Glutamatergic neuron (in vitro differentiated cells): ENCODE results near the gene HS3ST3B1. TPM values are rescaled to one million over a fixed set of nuclear protein-coding genes. Genes with fewer than 3 reads are reported as not detected.

Experiments
- DNase-seq: peaks from one replicate; pipeline ENCODE4 v3.0.0; 2022
- H3K27ac Mint-ChIP-seq: one replicate; pipeline ENCODE4 v1.8.0; 2020; ENCODE audit warnings: mild to moderate bottlenecking, mixed read lengths, inconsistent platforms; ENCODE audit not compliant: unreplicated experiment
- H3K27me3 Mint-ChIP-seq: one replicate; pipeline ENCODE4 v1.8.0; 2020; ENCODE audit warnings: mild to moderate bottlenecking, moderate library complexity, mixed read lengths, inconsistent platforms; ENCODE audit not compliant: unreplicated experiment
- H3K36me3 Mint-ChIP-seq: one replicate; pipeline ENCODE4 v1.8.0; 2020; ENCODE audit warnings: mild to moderate bottlenecking, mixed read lengths, inconsistent platforms; ENCODE audit not compliant: unreplicated experiment
- H3K4me1 Mint-ChIP-seq: one replicate; pipeline ENCODE4 v1.8.0; 2020; ENCODE audit warnings: mild to moderate bottlenecking, low read depth, mixed read lengths, inconsistent platforms; ENCODE audit not compliant: unreplicated experiment
- H3K4me3 Mint-ChIP-seq: one replicate; pipeline ENCODE4 v1.8.0; 2020; ENCODE audit warnings: mild to moderate bottlenecking, mixed read lengths, inconsistent platforms; ENCODE audit not compliant: unreplicated experiment
- H3K9me3 Mint-ChIP-seq: one replicate; pipeline ENCODE4 v1.8.0; 2020; ENCODE audit warnings: mild to moderate bottlenecking, moderate library complexity, mixed read lengths, inconsistent platforms; ENCODE audit not compliant: unreplicated experiment
- CTCF ChIP-seq: fragments of 200-600 bp; sonication (generic); IDR thresholded peaks from one replicate; pipeline ENCODE4 v1.5.0; 2021; ENCODE audit not compliant: partially characterized antibody, unreplicated experiment
- total RNA-seq: library from RNA; stranded (reverse); fragmentation: NEBNext Ultra II Directional; extraction: Animal tissue kit (Norgen Biotek cat#: 25700); gene quantifications from one replicate; pipeline ENCODE4 v1.2.1, GENCODE V29; 2021; ENCODE audit not compliant: unreplicated experiment

HS3ST3B1 gene
- total RNA-seq, 1 donor from 2014 or later: 2.4 TPM

GRCh38 chr17:14361470-14361869 lies 60.6 kb downstream of the HS3ST3B1 start:
- Mint-ChIP-seq H3K4me1 (peaks cover 13% of the 10 kb centered on the region), H3K4me3 (no peak overlapping the region), H3K27ac (no peak overlapping the region), H3K9me3 (no peaks in the 10 kb centered on the region), H3K27me3 (no peaks in the 10 kb centered on the region), H3K36me3 (no peaks in the 10 kb centered on the region)
- DNase-seq: no peak
- no peak for TF ChIP-seq CTCF

GRCh38 chr17:14361945-14362508 lies 61.1 kb downstream of the HS3ST3B1 start:
- Mint-ChIP-seq H3K27ac (no peak overlapping the region), H3K4me1 (peaks cover 13% of the 10 kb centered on the region), H3K27me3 (no peaks in the 10 kb centered on the region), H3K9me3 (no peaks in the 10 kb centered on the region), H3K36me3 (no peaks in the 10 kb centered on the region), H3K4me3 (no peak overlapping the region)
- DNase-seq: no peak
- no peak for TF ChIP-seq CTCF

- Mint-ChIP-seq H3K4me1 (peaks cover 13% of the 10 kb centered on the region), H3K36me3 (no peaks in the 10 kb centered on the region), H3K9me3 (peaks cover 4% of the 10 kb centered on the region), H3K4me3 (no peak overlapping the region), H3K27ac (no peak overlapping the region), H3K27me3 (no peaks in the 10 kb centered on the region)
- TF ChIP-seq CTCF: no peak
- DNase-seq: no peak
Measured at GRCh38 chr17:14366199-14366598, 65.3 kb downstream of the HS3ST3B1 start.

GRCh38 chr17:14372461-14372860 lies 71.6 kb downstream of the HS3ST3B1 start:
- Mint-ChIP-seq H3K36me3 (no peaks in the 10 kb centered on the region), H3K27ac (no peak overlapping the region), H3K9me3 (peaks cover 4% of the 10 kb centered on the region), H3K4me1 (peaks cover 21% of the 10 kb centered on the region), H3K27me3 (peaks cover 1% of the 10 kb centered on the region), H3K4me3 (no peak overlapping the region)
- TF ChIP-seq CTCF: no peak
- DNase-seq: no peak

GRCh38 chr17:14372905-14373613 lies 72.2 kb downstream of the HS3ST3B1 start:
- H3K27me3 Mint-ChIP-seq: peaks cover 1% of the 10 kb centered on the region
- no peak overlapping the region for H3K4me3 Mint-ChIP-seq
- peaks cover 21% of the 10 kb centered on the region for H3K4me1 Mint-ChIP-seq
- H3K27ac Mint-ChIP-seq: no peak overlapping the region
- H3K36me3 Mint-ChIP-seq: no peaks in the 10 kb centered on the region
- H3K9me3 Mint-ChIP-seq: peaks cover 4% of the 10 kb centered on the region
- no peak for DNase-seq
- no peak for TF ChIP-seq CTCF
